Activated gamma-delta T cell treated with anti-CD3 and anti-CD28 coated beads, Interleukin-2, amount 50 U/mL, for 16 hours (primary cell): Measurements from ENCODE around the gene GNAO1.

ENCODE experiments used
- DNase-seq: peaks from one replicate; pipeline ENCODE4 v3.0.0-alpha.2; 2020; ENCODE audit warnings: low read depth

Gene GNAO1

DNA sequence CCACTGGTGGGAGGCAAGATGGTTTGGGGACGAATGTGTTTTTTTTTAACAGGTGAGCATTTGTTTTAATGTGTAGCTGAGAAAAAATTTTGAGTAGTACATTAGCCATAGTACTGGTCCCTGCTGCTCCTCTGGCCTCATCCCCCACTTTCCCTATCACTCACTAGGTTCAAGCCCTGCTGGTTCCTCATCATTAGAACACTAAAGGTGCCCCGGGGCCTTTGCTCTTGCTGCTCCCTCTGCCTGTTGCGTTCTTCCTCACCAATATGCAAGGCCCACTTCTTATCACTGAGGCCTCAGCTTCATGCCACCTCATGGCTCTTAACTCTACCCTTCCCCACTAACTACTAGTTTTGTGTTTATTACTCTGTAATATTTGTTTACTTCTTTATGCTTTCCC, 74.5 kb downstream of the GNAO1 start:
- DNase-seq, result no peak

DNA sequence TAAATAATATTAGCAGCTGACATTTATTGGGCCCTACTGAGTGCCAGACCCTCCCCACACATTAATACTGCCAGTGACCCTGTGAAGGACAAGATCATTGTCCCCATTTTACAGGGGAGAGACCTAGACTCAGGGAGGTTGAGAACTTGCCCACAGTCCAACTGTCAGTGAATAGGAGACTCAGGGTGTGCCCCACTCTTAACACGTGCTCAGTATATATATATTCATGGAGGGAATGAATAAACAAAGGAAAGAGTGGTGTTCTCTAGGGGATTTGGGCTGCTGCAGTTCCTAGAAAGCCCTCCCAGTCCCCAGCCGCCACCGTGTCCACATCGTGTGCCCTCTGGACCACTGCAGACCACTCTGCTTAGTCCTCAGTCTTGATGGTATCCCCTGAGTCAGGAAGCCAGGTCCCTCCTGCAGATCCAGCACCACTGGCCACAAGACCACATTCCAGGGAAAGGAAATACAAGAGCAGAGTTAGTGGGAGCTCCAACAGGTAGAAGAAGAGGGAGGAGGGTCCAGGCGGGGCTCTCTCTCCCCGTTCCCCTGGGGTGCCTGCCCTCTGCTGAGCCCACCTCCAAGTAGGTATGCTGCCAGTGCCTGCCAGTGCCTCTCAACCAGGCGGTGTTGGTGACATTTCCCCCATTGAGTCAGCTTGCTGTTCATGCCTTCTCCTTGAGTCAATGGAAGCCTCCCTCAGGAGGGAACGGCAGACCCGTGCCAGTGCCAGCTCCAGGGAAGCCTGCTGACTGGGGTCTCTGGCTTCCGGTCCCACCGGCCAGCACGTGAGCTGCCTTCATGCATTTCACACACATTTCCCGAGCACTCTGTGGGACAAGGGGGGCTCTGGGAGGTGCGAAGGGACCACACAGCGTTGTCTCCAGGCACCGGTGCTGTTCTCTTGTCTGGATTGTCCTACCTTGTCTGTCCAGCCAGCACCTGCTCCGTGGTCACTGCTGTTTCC, 75.6 kb downstream of the GNAO1 start:
- no peak for DNase-seq

DNA sequence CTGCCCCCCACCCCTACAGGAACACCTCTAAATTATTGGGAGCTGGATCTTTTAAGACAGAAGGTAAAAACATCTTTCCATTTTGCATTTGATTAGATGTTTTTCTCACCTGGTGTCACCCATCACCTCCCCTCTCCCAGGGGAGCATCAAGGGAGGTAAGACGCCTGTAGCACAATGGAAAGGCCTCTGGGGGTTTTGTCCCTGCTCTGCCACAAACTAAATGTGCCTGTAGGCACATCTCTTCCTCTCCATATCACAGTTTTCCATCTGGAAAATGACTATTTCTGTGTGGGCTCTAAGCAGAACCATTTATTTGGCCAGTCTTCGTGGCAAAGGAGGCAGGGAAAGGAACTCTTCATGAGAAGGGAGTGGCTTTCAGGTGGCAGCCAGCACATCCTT, 76.6 kb downstream of the GNAO1 start:
- DNase-seq, result no peak

DNA sequence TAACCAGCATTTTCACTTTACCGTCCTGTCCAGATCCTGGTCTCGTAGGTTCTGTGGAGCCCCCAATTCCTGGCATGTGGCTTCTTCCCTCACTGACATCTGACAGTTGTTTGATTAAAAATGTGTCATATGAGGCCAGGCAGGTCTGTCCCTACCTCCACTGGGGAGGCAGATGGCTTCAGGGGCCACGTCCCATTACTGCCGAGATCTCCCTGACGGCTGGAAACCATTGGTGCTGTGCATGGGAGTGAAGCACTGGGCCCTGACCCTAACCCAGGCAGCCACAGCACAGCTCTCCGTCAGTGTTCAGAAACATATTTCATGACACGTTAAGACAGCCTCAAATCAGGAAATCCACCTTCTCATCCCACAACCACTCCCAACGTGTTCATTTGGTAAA, 77.5 kb downstream of the GNAO1 start:
- DNase-seq, result no peak

DNA sequence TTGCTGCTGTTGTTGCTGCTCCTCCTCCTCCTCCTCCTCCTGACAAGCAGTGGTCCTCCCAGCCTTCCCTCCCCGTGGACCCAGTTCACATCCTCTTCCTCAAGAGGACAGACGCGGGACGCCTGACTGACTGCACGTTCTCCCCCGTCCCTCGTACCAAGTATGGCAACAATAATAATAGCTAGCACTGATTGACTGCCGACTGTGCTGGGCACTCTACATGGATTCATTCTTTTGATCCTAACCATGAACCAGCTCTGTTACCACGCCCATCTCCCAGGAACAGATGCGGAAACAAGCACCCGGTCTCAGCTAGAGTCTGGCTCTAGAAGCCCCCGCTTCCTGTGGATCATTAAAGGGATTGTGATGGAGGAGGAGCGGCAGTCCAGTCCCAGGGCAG, 78.0 kb downstream of the GNAO1 start:
- DNase-seq, result no peak

- DNase-seq, result no peak
Observed at GRCh38 chr16:56269811-56270684, 78.8 kb downstream of the GNAO1 start.

DNA sequence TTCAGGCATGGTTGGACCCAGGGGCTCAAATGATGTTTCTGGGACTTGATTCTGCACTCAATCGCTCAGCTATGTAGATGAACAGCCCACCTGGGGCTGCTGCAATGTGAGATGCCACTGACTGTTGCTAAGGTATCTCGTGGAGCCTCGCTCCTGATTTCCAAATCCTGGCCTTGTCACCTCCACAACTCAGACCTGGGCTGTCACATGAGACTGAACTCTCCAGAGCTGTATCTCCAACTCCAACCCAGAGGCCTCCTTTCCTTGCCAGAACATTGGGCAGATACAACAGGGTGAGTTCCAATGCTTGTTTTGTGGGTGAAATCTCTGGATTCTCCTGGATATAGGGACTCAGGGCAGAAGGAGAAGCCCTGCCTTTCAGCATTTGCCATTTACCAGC, 79.5 kb downstream of the GNAO1 start:
- no peak for DNase-seq

GRCh38 chr16:56272583-56272894, 81.2 kb downstream of the GNAO1 start:
- DNase-seq, result no peak

DNA sequence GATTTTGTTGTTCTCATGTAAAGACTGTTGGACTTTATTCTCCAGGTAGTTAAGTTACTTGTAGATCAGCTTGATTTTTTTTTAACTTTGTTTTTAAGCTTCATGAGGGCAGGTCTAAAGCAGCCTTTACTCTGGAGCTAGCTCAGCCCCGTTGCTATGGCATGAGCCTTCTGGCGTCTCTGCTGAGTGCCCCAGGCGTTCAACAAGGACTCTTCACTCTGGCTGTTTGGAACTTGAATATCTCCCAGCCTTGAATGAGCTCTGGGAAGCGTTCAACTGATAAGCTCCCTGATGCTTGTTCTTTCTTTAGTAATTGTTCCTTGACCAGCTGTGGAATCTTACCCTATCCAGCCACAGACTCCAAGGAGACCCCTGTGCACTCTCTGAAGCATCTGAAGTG, 82.3 kb downstream of the GNAO1 start:
- no peak for DNase-seq

GRCh38 chr16:56274369-56274768, 83.1 kb downstream of the GNAO1 start:
- DNase-seq, result no peak

DNA sequence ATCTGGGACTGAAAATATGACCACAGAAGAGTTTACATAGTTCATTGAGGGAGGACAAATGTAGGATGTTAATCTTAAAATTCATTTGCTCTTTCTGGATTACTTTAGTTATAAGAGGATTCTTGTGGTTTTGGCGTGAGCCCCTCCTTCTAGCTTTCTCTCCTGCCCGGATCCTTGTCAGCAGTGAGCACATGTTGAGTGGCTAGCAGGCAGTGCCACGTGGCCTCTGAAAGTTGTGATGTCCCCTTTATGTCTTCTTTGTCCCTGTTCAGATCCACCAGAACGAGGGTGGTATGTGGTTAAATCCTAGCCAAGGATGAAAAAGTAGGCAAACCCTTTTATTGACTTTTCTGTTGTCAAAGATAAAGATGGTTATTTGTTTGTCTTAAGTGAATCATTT, 83.8 kb downstream of the GNAO1 start:
- DNase-seq, result no peak

DNA sequence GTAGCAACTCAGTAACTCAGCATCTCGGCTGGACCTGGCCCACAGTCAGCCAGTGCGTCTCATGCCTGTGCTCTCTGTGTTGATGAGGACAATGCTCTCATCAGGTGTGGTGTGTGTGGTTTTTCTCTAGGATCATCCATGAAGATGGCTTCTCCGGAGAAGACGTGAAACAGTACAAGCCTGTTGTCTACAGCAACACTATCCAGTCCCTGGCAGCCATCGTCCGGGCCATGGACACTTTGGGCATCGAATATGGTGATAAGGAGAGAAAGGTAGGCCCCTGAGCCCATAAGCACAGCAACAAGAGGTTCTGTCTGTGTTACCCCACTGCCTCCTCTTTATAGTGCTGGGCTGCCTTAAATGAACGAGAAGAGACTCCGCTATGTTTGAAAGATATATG, 84.5 kb downstream of the GNAO1 start:
- DNase-seq, result no peak

- no peak for DNase-seq
Observed at GRCh38 chr16:56277075-56277474, 85.8 kb downstream of the GNAO1 start.

GRCh38 chr16:56278196-56278855, 87.0 kb downstream of the GNAO1 start:
- no peak for DNase-seq

DNA sequence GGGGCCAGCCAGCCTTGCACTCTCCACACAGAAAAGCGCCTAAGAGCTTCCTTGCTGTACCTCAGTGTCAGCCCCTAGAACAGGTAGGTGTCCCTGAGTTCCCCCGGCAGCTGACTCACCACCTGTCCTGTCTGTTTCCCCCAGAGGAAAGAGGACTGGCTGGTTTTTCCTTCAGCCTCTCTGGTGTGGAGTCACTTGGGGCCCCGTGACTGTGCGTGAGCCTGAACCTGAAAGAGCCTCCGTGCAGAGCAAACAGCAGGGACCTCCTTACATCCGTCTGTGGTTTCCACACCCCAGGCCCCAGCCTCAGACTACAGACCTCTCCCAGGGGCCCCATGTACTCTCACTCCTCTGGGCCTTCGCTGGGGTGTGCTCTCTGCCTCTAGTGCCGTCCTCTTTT, 87.8 kb downstream of the GNAO1 start:
- peak; percentile 41 for DNase-seq

DNA sequence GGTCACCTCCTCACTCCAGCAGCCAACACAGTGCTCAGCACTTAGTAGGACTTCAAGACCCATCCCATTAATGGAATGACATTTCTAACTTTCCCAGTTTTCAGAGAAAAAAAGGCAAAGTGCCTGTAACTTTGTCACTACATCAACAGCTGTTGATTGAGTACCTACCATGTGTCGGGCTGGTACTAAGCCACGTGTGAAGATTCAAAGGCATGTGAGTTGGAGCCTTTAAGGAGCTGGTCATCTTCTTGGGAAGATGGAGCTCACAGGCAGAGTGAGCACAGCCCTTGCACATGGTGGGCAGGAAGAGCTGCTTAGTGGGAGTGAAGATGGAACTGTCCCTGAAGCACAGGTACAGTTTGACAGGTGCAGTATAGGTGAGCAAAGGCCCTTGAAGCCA, 88.6 kb downstream of the GNAO1 start:
- no peak for DNase-seq

GRCh38 chr16:56281249-56281805, 90.0 kb downstream of the GNAO1 start:
- no peak for DNase-seq

- no peak for DNase-seq
Observed at GRCh38 chr16:56282451-56282850, 91.2 kb downstream of the GNAO1 start.

GRCh38 chr16:56284521-56284920, 93.2 kb downstream of the GNAO1 start:
- DNase-seq, result no peak

DNA sequence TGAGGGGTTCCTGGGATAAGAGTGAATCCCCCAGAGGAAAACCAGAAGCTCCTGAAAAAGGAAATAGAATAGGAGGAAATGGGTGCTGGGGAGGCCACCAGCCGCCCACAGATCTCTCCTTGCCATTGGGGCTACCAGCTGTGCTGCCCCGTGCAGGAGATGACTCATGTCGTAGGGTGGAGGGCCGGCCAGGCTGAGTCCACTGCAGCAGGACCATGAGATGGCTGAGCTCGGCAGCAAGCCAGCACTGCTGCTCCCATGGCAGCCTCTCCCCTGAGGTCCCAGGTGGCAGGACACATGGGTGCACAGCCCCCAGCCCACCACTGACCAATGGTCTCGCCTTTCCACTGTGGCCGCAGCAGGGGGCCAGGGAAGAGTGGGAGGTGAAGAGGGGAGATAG, 95.5 kb downstream of the GNAO1 start:
- no peak for DNase-seq

GRCh38 chr16:56288019-56288418, 96.7 kb downstream of the GNAO1 start:
- DNase-seq, result no peak

DNA sequence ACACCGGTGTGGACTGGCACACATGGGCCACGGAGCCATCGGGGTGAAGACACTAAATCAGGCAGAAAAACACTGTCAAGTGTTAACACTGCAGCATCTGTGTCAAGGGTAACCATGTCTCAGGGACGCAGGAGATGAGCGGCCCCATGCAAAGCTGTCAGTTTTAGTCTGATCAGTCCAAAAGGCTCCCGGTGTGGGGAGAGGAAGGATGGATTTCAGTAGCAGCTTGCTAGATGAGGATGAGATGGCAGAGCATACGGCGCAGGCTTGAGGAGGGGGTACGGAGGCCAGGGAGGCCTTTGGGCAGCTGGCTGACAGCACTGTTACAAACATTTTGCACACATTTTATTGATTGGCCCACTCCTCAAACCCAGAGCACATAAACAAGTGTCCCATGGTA, 98.1 kb downstream of the GNAO1 start:
- no peak for DNase-seq
